ENCODE results near the gene ASTL.

ASTL gene

GRCh38 chr2:96120991-96121390, 17.3 kb downstream of the ASTL start:
- no peak overlapping the region for H3K27ac ChIP-seq
- TF ChIP-seq ZFX (IDR thresholded peaks at IDR 0.05), result no peak
- no peak for TF ChIP-seq CTCF (conservative IDR thresholded peaks at IDR 0.05)

- H3K27ac ChIP-seq, result no peak overlapping the region
- TF ChIP-seq CTCF (conservative IDR thresholded peaks at IDR 0.05) (no peak), ZFX (IDR thresholded peaks at IDR 0.05) (no peak)
Measured at GRCh38 chr2:96120091-96120720, 18.1 kb downstream of the ASTL start.

DNA sequence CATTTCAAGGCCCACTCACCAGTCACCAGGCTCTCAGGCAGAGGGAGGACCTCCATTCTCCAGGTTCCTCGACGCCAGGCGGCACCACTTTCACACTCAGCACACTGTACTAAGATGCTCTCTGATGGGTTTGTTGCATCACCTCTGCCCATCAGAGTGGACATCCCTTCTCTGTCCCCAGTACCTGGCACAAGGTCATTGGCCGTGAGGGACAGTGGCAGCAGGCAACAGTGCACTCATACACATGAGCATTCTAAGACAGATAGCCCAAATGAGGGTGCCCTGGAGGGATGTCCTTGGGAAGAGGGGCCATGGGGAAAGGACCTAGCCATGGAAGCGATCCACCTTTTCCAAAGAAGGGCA, 18.9 kb downstream of the ASTL start:
- no peak for TF ChIP-seq ZFX (IDR thresholded peaks at IDR 0.05)
- TF ChIP-seq CTCF (conservative IDR thresholded peaks at IDR 0.05), result no peak
- no peak overlapping the region for H3K27ac ChIP-seq

GRCh38 chr2:96118698-96119388, 19.5 kb downstream of the ASTL start:
- no peak overlapping the region for H3K27ac ChIP-seq
- TF ChIP-seq CTCF (conservative IDR thresholded peaks at IDR 0.05), result no peak
- TF ChIP-seq ZFX (IDR thresholded peaks at IDR 0.05), result no peak

GRCh38 chr2:96117701-96118588, 20.4 kb downstream of the ASTL start:
- no peak overlapping the region for H3K27ac ChIP-seq
- TF ChIP-seq ZFX (IDR thresholded peaks at IDR 0.05), result no peak
- no peak for TF ChIP-seq CTCF (conservative IDR thresholded peaks at IDR 0.05)

DNA sequence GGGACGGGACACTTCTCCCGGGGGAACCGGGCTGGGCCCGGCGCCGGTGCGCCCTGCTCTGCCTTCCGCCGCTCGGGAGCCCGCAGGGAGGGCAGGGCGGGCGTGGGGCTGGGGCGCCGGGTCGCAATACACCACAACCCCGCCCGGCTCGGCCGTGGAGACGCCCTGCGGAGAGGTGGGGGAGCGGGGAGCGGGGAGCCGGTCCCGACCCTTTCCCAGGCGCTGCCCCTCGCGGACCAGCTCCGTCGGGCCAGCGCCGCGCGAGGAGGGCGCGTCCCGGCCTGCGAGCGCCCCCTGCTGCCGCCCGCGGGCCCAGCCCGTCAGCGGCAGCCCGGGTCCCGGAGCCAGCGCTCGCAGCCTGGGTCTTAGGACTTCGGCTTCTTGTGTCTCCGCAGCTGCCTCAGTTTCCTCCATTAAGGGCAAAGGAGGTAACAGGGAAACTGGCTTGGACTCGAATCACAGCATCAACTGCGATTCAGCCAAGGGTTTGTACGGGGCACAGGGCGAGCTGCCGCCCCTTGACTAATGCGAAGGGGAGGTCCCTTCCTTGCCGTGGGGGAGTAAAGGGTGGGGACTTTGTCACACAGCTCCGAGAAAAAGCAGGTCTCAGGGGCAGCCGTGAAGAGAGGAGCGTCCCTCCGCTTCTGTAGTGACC, 21.3 kb downstream of the ASTL start:
- H3K27ac ChIP-seq, result no peak overlapping the region
- no peak for TF ChIP-seq ZFX (IDR thresholded peaks at IDR 0.05)
- TF ChIP-seq CTCF (conservative IDR thresholded peaks at IDR 0.05), result peak; percentile 95
